ENCODE measurements around the gene PANX2.

GRCh38 chr22:50140615-50141014, 29.9 kb upstream of the PANX2 start:
- TF ChIP-seq CTCF (IDR thresholded peaks at IDR 0.05 in 4 of 5, conservative IDR thresholded peaks at IDR 0.05 in 1 of 5) (no peak), POLR2A (IDR thresholded peaks at IDR 0.05) (no peak)

All from gastrocnemius medialis (tissue), 4 donors.